ENCODE measurements around the gene CAPN12.

DNA sequence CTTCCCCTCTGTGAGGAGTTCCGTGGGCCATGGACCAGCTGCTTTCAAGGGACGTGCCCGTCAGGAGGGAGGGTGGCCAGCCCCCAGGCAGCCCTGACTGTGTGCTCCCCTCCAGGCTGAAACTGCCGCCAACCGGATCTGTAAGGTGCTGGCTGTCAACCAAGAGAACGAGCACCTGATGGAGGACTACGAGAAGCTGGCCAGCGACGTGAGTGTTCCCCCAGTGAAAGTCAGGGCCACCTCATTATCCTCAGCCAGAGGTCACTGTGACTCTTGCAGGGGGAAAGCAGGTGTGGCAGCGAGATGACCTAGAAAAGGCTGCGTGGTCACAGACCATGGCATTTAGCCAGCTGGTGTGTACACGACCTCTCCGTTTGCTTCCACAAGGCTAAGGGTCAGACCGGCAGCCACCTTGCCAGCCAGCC lies 29.9 kb downstream of the CAPN12 start:
- TF ChIP-seq, protein P1, sequence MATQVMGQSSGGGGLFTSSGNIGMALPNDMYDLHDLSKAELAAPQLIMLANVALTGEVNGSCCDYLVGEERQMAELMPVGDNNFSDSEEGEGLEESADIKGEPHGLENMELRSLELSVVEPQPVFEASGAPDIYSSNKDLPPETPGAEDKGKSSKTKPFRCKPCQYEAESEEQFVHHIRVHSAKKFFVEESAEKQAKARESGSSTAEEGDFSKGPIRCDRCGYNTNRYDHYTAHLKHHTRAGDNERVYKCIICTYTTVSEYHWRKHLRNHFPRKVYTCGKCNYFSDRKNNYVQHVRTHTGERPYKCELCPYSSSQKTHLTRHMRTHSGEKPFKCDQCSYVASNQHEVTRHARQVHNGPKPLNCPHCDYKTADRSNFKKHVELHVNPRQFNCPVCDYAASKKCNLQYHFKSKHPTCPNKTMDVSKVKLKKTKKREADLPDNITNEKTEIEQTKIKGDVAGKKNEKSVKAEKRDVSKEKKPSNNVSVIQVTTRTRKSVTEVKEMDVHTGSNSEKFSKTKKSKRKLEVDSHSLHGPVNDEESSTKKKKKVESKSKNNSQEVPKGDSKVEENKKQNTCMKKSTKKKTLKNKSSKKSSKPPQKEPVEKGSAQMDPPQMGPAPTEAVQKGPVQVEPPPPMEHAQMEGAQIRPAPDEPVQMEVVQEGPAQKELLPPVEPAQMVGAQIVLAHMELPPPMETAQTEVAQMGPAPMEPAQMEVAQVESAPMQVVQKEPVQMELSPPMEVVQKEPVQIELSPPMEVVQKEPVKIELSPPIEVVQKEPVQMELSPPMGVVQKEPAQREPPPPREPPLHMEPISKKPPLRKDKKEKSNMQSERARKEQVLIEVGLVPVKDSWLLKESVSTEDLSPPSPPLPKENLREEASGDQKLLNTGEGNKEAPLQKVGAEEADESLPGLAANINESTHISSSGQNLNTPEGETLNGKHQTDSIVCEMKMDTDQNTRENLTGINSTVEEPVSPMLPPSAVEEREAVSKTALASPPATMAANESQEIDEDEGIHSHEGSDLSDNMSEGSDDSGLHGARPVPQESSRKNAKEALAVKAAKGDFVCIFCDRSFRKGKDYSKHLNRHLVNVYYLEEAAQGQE (IDR thresholded peaks at IDR 0.05; ENCODE audit: insufficient replicate concordance, low read depth): no peak
- no peak for TF ChIP-seq CTCF (IDR thresholded peaks at IDR 0.05; ENCODE audit: insufficient read depth, low read length)
- no peak for TF ChIP-seq POLR2AphosphoS5 (IDR thresholded peaks at IDR 0.05; ENCODE audit: low read depth)
- no peak for TF ChIP-seq GABPA (IDR thresholded peaks at IDR 0.05; ENCODE audit: low read depth)

All from HL-60 (cell line).